HEK293 (cell line): ENCODE measurements around the gene BTG1.
"Not testable (repeated sequence)": the region's sequence is repeated elsewhere in the genome, so short reads cannot be mapped to it uniquely, and the experiment has no call there.

Experiments
- CTCF ChIA-PET: fragments of 350-600 bp; formaldehyde crosslinking; extraction: SDS; loops from one replicate; lab custom pipeline; 2021; ENCODE audit warnings: antibody characterized with exemption; lab: Yijun Ruan, JAX
- POLR2A ChIA-PET: fragments of 300-600 bp; formaldehyde crosslinking; extraction: SDS; loops from one replicate; lab custom pipeline; 2020; ENCODE audit warnings: antibody characterized with exemption, inconsistent platforms; lab: Yijun Ruan, JAX
- H3K27ac ChIP-seq: fragments of 200-500 bp; sonication (Bioruptor generic); 2 replicates; pipeline ENCODE4 v1.5.1; 2014; ENCODE audit warnings: low read depth, low read length, control low read depth, inconsistent platforms; ENCODE audit errors: extremely low read depth
- H3K36me3 ChIP-seq, 2 experiments: fragments of 200-500 bp in 1 of 2; sonication (Bioruptor generic) in 1 of 2; 1 replicate in 1 of 2; 2 replicates in 1 of 2; pipeline ENCODE4 v1.5.1; 2014 to 2017; ENCODE audit warnings: inconsistent platforms in 2 of 2, low read length in 2 of 2; ENCODE audit not compliant: control insufficient read depth in 2 of 2, insufficient read depth in 1 of 2
- H3K4me1 ChIP-seq: fragments of 200-500 bp; sonication (Bioruptor generic); 2 replicates; pipeline ENCODE4 v1.5.1; 2014; ENCODE audit warnings: mild to moderate bottlenecking, low read length, inconsistent platforms; ENCODE audit not compliant: control insufficient read depth, insufficient read depth
- H3K4me3 ChIP-seq: 2 replicates; pipeline ENCODE4 v1.5.1; 2011; ENCODE audit warnings: low read depth, mild to moderate bottlenecking, control low read depth, low read length, moderate library complexity
- H3K9me3 ChIP-seq: fragments of 200-500 bp; sonication (Bioruptor generic); 2 replicates; pipeline ENCODE4 v1.5.1; 2014; ENCODE audit warnings: low read depth, low read length, inconsistent platforms; ENCODE audit not compliant: control insufficient read depth, insufficient read depth
- BCL11B ChIP-seq: fragments of 450-650 bp; formaldehyde crosslinking; IDR thresholded peaks from 2 replicates; pipeline ENCODE4 v1.5.1; 2016; ENCODE audit warnings: low read depth, missing biosample characterization, missing genetic modification characterization
- HOXC10 ChIP-seq: sonication (generic); formaldehyde crosslinking; IDR thresholded peaks from 2 replicates; pipeline ENCODE4 v1.8.1; 2023; ENCODE audit warnings: mild to moderate bottlenecking, missing genetic modification reagents
- KLF16 ChIP-seq: fragments of 450-650 bp; formaldehyde crosslinking; IDR thresholded peaks from 2 replicates; pipeline ENCODE4 v1.5.1; 2017; ENCODE audit warnings: missing biosample characterization, missing genetic modification characterization
- KLF8 ChIP-seq: fragments of 450-650 bp; formaldehyde crosslinking; IDR thresholded peaks from 2 replicates; pipeline ENCODE4 v1.5.1; 2016; ENCODE audit warnings: missing biosample characterization, missing genetic modification characterization
- OVOL3 ChIP-seq: fragments of 450-650 bp; formaldehyde crosslinking; IDR thresholded peaks from 2 replicates; pipeline ENCODE4 v1.5.1; 2016; ENCODE audit warnings: missing biosample characterization, missing genetic modification characterization
- SALL2 ChIP-seq: fragments of 450-650 bp; formaldehyde crosslinking; IDR thresholded peaks from 2 replicates; pipeline ENCODE4 v1.5.0; 2017; ENCODE audit warnings: missing biosample characterization, mild to moderate bottlenecking, missing genetic modification characterization, borderline replicate concordance
- TCF7L2 ChIP-seq: IDR thresholded peaks from 2 replicates; pipeline ENCODE4 v1.6.1; 2011; ENCODE audit warnings: low read depth, mild to moderate bottlenecking, inconsistent platforms, low read length, moderate library complexity, borderline replicate concordance
- ZBTB1 ChIP-seq: fragments of 450-650 bp; formaldehyde crosslinking; IDR thresholded peaks from 2 replicates; pipeline ENCODE4 v1.5.1; 2016; ENCODE audit warnings: missing biosample characterization, missing genetic modification characterization
- ZBTB48 ChIP-seq: fragments of 450-650 bp; formaldehyde crosslinking; IDR thresholded peaks from 2 replicates; pipeline ENCODE4 v1.5.1; 2016; ENCODE audit warnings: missing biosample characterization, missing genetic modification characterization
- ZEB2 ChIP-seq: fragments of 450-650 bp; formaldehyde crosslinking; IDR thresholded peaks from 2 replicates; pipeline ENCODE4 v1.5.1; 2016; ENCODE audit warnings: missing biosample characterization, missing genetic modification characterization
- ZNF184 ChIP-seq: fragments of 450-650 bp; IDR thresholded peaks from 2 replicates; pipeline ENCODE4 v1.5.1; 2018; ENCODE audit warnings: missing biosample characterization, mild to moderate bottlenecking, missing genetic modification characterization
- ZNF211 ChIP-seq: fragments of 450-650 bp; formaldehyde crosslinking; IDR thresholded peaks from 2 replicates; pipeline ENCODE4 v1.5.1; 2016; ENCODE audit warnings: low read depth, missing biosample characterization, missing genetic modification characterization
- ZNF248 ChIP-seq: fragments of 450-650 bp; formaldehyde crosslinking; IDR thresholded peaks from 2 replicates; pipeline ENCODE4 v1.5.1; 2017; ENCODE audit warnings: missing biosample characterization, missing genetic modification characterization
- ZNF341 ChIP-seq: fragments of 450-650 bp; formaldehyde crosslinking; IDR thresholded peaks from 2 replicates; pipeline ENCODE4; 2016; ENCODE audit warnings: low read depth, missing biosample characterization, missing genetic modification characterization
- ZNF350 ChIP-seq: fragments of 450-650 bp; formaldehyde crosslinking; IDR thresholded peaks from 2 replicates; pipeline ENCODE4 v1.5.0; 2017; ENCODE audit warnings: missing biosample characterization, mild to moderate bottlenecking, missing genetic modification characterization
- ZNF404 ChIP-seq: fragments of 450-650 bp; formaldehyde crosslinking; IDR thresholded peaks from 2 replicates; pipeline ENCODE4 v1.5.1; 2017; ENCODE audit warnings: missing biosample characterization, missing genetic modification characterization
- ZNF510 ChIP-seq: fragments of 450-650 bp; formaldehyde crosslinking; IDR thresholded peaks from 2 replicates; pipeline ENCODE4 v1.5.1; 2018; ENCODE audit warnings: mild to moderate bottlenecking, missing genetic modification characterization, missing biosample characterization; ENCODE audit not compliant: insufficient replicate concordance
- ZNF514 ChIP-seq: fragments of 450-650 bp; formaldehyde crosslinking; IDR thresholded peaks from 2 replicates; pipeline ENCODE4 v1.5.1; 2016; ENCODE audit warnings: missing biosample characterization, missing genetic modification characterization
- ZNF521 ChIP-seq: fragments of 450-650 bp; formaldehyde crosslinking; IDR thresholded peaks from 2 replicates; pipeline ENCODE4 v1.5.1; 2017; ENCODE audit warnings: missing biosample characterization, mild to moderate bottlenecking, missing genetic modification characterization
- ZNF670 ChIP-seq: fragments of 450-650 bp; formaldehyde crosslinking; IDR thresholded peaks from 2 replicates; pipeline ENCODE4 v1.5.1; 2016; ENCODE audit warnings: missing biosample characterization, missing genetic modification characterization, low read depth
- ZNF76 ChIP-seq: fragments of 450-650 bp; formaldehyde crosslinking; IDR thresholded peaks from 2 replicates; pipeline ENCODE4; 2016; ENCODE audit warnings: low read depth, missing biosample characterization, missing genetic modification characterization, borderline replicate concordance
- TF ChIP-seq, protein P1 (sequence below): fragments of 450-650 bp; IDR thresholded peaks from 2 replicates; pipeline ENCODE4 v1.5.1; 2018; ENCODE audit warnings: missing biosample characterization, missing genetic modification characterization
- TF ChIP-seq, protein P2 (sequence below): fragments of 450-650 bp; formaldehyde crosslinking; IDR thresholded peaks from 2 replicates; pipeline ENCODE4 v1.5.1; 2016; ENCODE audit warnings: missing biosample characterization, missing genetic modification characterization

Gene BTG1

DNA sequence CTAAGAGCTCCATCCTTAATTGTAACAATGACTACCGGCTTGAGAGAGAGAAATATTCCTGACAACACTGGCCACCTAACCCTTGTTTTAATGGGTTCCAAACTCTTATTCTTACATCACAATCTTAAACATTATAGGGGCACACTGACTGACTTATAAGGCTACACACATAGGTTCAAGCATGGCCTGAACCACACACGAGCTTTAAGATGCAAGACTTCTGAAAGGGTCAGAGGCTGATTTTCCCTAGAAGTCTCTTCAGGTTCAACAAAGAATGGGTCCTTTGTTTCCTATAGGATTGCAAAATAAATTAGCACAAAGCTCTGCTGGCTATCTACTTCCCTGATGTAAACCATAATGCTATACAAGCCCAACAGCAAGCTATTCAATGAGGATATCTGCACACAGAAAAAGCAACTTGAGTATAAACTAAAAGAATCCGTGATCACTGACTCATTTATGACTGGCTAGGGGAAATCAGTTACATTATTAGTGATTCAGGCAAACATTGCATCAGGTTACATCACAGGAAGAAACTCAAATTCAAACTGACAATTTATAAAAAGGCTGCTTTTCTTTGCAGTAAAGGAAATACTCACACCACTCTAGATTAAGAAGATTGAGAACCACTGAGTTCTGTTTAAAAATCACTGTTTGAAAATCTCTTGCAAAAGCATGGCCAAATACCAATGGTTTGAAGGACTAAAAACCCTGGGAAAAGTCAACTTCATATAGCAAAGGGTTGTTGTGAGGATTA is 8.5 kb downstream of the BTG1 start (continued):
- no peak for TF ChIP-seq ZNF514
- TF ChIP-seq, protein P1, sequence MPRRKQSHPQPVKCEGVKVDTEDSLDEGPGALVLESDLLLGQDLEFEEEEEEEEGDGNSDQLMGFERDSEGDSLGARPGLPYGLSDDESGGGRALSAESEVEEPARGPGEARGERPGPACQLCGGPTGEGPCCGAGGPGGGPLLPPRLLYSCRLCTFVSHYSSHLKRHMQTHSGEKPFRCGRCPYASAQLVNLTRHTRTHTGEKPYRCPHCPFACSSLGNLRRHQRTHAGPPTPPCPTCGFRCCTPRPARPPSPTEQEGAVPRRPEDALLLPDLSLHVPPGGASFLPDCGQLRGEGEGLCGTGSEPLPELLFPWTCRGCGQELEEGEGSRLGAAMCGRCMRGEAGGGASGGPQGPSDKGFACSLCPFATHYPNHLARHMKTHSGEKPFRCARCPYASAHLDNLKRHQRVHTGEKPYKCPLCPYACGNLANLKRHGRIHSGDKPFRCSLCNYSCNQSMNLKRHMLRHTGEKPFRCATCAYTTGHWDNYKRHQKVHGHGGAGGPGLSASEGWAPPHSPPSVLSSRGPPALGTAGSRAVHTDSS, result no peak
- no peak for TF ChIP-seq ZNF248 (tag by site-specific recombination)
- TF ChIP-seq, protein P2, sequence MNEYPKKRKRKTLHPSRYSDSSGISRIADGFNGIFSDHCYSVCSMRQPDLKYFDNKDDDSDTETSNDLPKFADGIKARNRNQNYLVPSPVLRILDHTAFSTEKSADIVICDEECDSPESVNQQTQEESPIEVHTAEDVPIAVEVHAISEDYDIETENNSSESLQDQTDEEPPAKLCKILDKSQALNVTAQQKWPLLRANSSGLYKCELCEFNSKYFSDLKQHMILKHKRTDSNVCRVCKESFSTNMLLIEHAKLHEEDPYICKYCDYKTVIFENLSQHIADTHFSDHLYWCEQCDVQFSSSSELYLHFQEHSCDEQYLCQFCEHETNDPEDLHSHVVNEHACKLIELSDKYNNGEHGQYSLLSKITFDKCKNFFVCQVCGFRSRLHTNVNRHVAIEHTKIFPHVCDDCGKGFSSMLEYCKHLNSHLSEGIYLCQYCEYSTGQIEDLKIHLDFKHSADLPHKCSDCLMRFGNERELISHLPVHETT (tag by site-specific recombination), result no peak
- no peak for TF ChIP-seq ZNF404 (tag by site-specific recombination)
- no peak for TF ChIP-seq KLF16 (tag by site-specific recombination)
- TF ChIP-seq ZNF350 (tag by site-specific recombination), result no peak
- TF ChIP-seq ZEB2 (tag by site-specific recombination), result peak; percentile 53; the same call in 1 of the 2 replicates
- TF ChIP-seq ZNF211 (tag by site-specific recombination), result no peak
- no peak for TF ChIP-seq OVOL3
- no peak for TF ChIP-seq BCL11B (tag by site-specific recombination)
- no peak for TF ChIP-seq ZNF76 (tag by site-specific recombination)
- no peak for TF ChIP-seq ZNF521 (tag by site-specific recombination)

DNA sequence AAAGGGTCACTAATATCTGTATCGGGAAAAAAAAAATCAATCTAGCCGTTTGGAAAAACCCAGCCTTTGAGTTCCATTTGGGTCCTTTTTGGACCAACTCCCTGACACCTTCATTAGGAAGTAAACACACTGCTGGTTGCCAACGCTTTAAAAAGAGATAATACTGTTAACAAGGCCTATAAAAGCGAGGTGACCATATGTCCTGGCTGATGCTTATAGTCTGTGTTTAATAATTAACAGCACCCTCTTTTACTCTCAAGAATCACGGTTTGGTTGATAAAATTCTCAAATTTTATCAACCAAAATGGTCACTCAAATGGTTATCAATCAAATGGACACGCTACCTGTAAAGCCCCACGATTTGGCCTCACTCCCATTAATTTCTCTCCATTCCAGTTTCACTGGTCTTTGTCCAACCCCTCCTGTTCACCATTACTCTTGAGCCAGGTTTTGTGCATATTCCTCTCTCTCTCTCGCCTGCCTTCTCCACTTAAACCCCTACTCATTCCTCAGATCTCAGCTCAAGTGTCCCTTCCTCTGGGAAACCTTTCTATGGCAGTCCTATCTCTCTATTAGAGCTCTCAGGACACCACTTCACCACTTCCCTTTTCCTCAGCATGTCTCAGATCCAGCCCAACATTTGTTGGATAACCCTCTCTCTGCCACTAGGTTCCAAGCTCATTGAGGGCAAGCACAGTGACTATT is 9.5 kb downstream of the BTG1 start:
- Histone ChIP-seq H3K4me1 (peaks cover 33% of the 10 kb centered on the region), H3K36me3 (peaks cover 4 to 10% of the 10 kb centered on the region in 2 experiments; a peak in 2 of 3 replicates), H3K27ac (no peak overlapping the region), H3K4me3 (no peak overlapping the region), H3K9me3 (no peaks in the 10 kb centered on the region)
- ChIA-PET CTCF (interaction anchor here (0.5 to 0.7 kb wide), 2 partner anchors 160 to 1006 kb away, joined by 3 read pairs; no protein-coding TSS in a partner anchor), POLR2A (interaction anchor here (0.5 to 3.3 kb wide), 4 partner anchors 9 to 344 kb away, joined by 3 to 30 read pairs (median 12); partner anchors contain the start of gene BTG1)
- TF ChIP-seq ZNF248 (tag by site-specific recombination), result no peak
- no peak for TF ChIP-seq KLF16 (tag by site-specific recombination)
- TF ChIP-seq ZBTB1 (tag by site-specific recombination), result no peak
- TF ChIP-seq SALL2 (tag by site-specific recombination), result no peak
- no peak for TF ChIP-seq ZNF184 (tag by site-specific recombination)
- TF ChIP-seq TCF7L2, result no peak
- TF ChIP-seq ZNF341, result no peak
- no peak for TF ChIP-seq HOXC10
- no peak for TF ChIP-seq ZBTB48 (tag by site-specific recombination)
- no peak for TF ChIP-seq ZNF670 (tag by site-specific recombination)
- no peak for TF ChIP-seq ZNF510 (tag by site-specific recombination)
- TF ChIP-seq, protein P1, result no peak
- no peak for TF ChIP-seq KLF8
- TF ChIP-seq, all 188 proteins: peak for 0

DNA sequence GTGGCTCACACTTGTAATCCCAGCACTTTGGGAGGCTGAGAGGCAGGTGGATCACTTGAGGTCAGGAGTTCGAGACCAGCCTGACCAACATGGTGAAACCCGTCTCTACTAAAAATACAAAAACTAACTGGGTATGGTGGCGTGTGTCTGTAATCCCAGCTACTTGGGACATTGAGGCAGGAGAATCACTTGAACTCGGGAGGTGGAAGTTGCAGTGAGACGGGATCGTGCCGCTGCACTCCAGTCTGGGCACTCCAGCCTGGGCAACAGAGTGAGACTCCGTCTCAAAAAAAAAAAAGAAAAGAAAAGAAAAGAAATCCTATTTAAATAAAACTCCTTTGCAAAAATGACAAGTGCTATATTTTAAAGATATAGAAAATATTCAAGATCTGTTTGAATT is 10.1 kb downstream of the BTG1 start:
- ChIA-PET POLR2A (interaction anchor here (0.7 to 3.3 kb wide), 2 partner anchors 10 to 343 kb away, joined by 3 to 30 read pairs; partner anchors contain the start of gene BTG1), CTCF (interaction anchor here (1.1 kb wide), 1 partner anchor 8 kb away, joined by 3 read pairs; no protein-coding TSS in a partner anchor)
- peaks cover 33% of the 10 kb centered on the region for H3K4me1 ChIP-seq
- not testable (repeated sequence) for H3K27ac ChIP-seq, H3K36me3 ChIP-seq, H3K9me3 ChIP-seq, H3K4me3 ChIP-seq
